HFF-Myc (cell line): ENCODE results near the gene MAP4K4.
A peak's percentile ranks its signal among the peaks of the same experiment; 100 is the strongest.

Experiments used
- DNase-seq: peaks from one replicate; pipeline ENCODE4 v3.0.0-alpha.2; 2011; ENCODE audit warnings: low read depth; ENCODE audit errors: extremely low read depth
- H3K4me3 ChIP-seq: replicated peaks from 2 replicates; pipeline ENCODE4 v1.5.1; 2011; ENCODE audit warnings: low read depth, mild to moderate bottlenecking, control low read depth, low read length
- TF ChIP-seq, protein P1 (sequence below): IDR thresholded peaks from 2 replicates; pipeline ENCODE4 v1.5.1; 2012; ENCODE audit warnings: mild to moderate bottlenecking, low read depth, low read length, control low read depth; ENCODE audit errors: missing control alignments

MAP4K4 gene

GRCh38 chr2:101756266-101756665 is 58.8 kb downstream of the MAP4K4 start:
- TF ChIP-seq, protein P1, sequence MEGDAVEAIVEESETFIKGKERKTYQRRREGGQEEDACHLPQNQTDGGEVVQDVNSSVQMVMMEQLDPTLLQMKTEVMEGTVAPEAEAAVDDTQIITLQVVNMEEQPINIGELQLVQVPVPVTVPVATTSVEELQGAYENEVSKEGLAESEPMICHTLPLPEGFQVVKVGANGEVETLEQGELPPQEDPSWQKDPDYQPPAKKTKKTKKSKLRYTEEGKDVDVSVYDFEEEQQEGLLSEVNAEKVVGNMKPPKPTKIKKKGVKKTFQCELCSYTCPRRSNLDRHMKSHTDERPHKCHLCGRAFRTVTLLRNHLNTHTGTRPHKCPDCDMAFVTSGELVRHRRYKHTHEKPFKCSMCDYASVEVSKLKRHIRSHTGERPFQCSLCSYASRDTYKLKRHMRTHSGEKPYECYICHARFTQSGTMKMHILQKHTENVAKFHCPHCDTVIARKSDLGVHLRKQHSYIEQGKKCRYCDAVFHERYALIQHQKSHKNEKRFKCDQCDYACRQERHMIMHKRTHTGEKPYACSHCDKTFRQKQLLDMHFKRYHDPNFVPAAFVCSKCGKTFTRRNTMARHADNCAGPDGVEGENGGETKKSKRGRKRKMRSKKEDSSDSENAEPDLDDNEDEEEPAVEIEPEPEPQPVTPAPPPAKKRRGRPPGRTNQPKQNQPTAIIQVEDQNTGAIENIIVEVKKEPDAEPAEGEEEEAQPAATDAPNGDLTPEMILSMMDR = no peak
- DNase-seq = no peak
- no peak overlapping the region for H3K4me3 ChIP-seq

DNA sequence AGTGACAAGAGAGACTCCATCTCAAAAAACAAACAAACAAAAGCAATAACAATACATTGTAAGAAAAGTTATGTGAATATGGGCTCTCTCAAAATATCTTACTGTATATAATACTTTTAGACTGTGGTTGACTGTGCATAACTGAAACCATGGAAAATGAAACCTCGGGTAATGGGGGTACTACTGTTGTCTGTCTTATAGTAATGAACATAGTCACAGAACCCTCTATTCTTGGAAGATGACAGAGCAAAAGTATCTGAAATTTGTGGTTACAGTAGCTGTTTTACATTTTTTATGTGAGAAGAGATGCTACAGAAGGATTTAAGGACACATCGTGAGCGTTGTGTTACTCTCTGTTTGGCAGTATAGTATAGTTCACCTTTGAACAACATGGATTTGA is 60.5 kb downstream of the MAP4K4 start:
- TF ChIP-seq, protein P1 = no peak
- DNase-seq = no peak
- no peak overlapping the region for H3K4me3 ChIP-seq

DNA sequence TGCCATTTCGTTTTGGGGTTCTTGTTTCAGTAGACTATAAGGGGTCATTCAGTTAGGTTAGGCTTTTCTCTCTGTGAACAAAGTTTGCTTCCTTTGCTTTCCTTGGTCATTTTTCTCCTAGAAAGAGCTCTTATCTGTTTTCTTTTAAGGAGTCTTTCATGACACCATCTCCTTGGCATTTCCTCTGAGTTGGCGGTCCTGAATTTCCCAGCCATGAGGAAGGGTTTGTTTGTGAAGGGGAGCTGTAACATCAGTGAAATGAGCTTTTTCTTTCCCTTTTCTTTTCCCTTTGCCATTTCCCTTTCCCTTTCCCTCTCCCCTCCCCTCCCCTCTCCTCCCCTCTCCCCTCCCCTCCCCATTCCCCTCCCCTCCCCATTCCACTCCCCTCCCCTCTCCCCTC is 61.7 kb downstream of the MAP4K4 start:
- DNase-seq = peak; percentile 80
- H3K4me3 ChIP-seq = no peak overlapping the region
- TF ChIP-seq, protein P1 = no peak

DNA sequence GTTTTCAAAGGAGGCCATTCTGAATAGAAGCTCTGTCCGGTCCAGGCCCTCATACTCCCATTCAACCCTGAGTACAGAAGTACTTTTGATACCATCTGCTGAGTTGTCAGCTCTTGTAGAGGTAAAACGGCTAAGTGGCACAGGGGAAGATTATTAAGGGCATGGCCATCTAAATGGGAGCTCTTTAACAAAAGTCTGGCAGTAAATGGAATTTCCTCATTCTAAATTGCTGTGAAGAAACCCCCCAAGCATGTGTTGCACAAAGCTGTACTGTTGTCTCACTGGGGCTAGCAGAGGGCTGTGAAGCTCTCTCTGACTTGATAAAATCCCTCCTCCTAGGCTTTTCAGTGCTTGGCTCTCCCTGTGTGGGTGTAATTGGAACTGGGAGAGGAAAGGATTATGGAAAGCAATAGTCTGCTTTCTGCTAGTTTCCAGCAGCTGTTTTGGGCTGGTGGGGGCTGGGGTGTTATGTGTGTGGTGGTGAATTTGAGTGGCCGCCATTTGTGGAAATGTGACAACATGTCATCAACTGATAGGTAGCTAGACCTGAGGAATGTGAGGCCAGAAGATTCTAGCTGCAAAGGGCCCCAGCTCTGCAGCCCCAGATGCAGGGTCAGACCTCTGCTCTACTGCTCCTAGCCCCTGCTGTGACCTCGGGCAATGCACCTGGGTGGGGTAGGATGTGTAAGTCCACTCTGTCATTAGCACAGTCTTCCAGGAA is 65.1 kb downstream of the MAP4K4 start:
- DNase-seq = no peak
- TF ChIP-seq, protein P1 = no peak
- H3K4me3 ChIP-seq = no peak overlapping the region

- TF ChIP-seq, protein P1 = no peak
- H3K4me3 ChIP-seq = no peak overlapping the region
- DNase-seq = no peak
These were observed 66.2 kb downstream of the MAP4K4 start for GRCh38 chr2:101763496-101764333.

DNA sequence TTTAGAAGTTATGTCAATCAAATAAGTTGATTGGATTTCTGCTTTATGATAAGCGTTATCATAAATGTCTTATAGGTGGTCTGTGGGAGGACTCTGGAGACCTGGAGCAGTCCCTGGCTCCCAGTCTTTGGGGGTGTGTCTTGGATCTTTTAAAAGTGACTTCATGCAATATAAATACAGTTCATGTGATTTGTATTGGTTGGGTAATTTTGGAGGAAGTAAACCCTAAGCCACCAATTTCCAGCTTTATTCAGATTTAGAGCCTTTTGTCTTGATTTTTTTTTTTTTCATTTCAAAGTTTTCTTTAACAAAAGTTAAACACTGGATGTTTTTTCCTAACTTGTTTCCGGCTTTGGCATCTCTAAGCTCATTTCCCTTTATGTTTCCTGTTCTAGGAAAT is 68.8 kb downstream of the MAP4K4 start:
- DNase-seq = no peak
- TF ChIP-seq, protein P1 = no peak
- no peak overlapping the region for H3K4me3 ChIP-seq
